H1 (cell line): ENCODE results near the gene APOBR. TPM values are rescaled to one million over a fixed set of nuclear protein-coding genes. Genes with fewer than 3 reads are reported as not detected.

Source experiments
- BRCA1 ChIP-seq: IDR thresholded peaks from 2 replicates; pipeline ENCODE4 v1.6.1; 2012; ENCODE audit warnings: low read depth, low read length, improper control_type of control experiment
- CHD7 ChIP-seq: fragments of 300-600 bp; sonication (generic); IDR thresholded peaks from 2 replicates; pipeline ENCODE4 v1.7.1; 2012; ENCODE audit warnings: low read length, moderate library complexity, mild to moderate bottlenecking, inconsistent platforms; ENCODE audit not compliant: insufficient replicate concordance
- KDM1A ChIP-seq: fragments of 200-600, 300-600 bp; sonication (generic); IDR thresholded peaks from 2 replicates; pipeline ENCODE4 v1.7.1; 2016; ENCODE audit warnings: mild to moderate bottlenecking, low read length, borderline replicate concordance
- NRF1 ChIP-seq: IDR thresholded peaks from 2 replicates; pipeline ENCODE4 v1.6.1; 2011; ENCODE audit warnings: mild to moderate bottlenecking, low read depth, low read length, improper control_type of control experiment
- PHF8 ChIP-seq: fragments of 200-600 bp; sonication (generic); conservative IDR thresholded peaks from 2 replicates; pipeline ENCODE4 v1.7.1; 2012; ENCODE audit warnings: low read depth, mild to moderate bottlenecking, inconsistent platforms, low read length, moderate library complexity
- POLR2A ChIP-seq, 2 experiments: IDR thresholded peaks; 1 replicate in 1 of 2; 2 replicates in 1 of 2; pipeline ENCODE4 v1.6.1; 2011; ENCODE audit warnings: low read depth in 2 of 2, low read length in 2 of 2, mild to moderate bottlenecking in 2 of 2; ENCODE audit errors: control extremely low read depth in 1 of 2
- RFX5 ChIP-seq: IDR thresholded peaks from 2 replicates; pipeline ENCODE4 v1.6.1; 2011; ENCODE audit warnings: low read depth, low read length, improper control_type of control experiment, borderline replicate concordance
- SP2 ChIP-seq: IDR thresholded peaks from 2 replicates; pipeline ENCODE4 v1.6.1; 2012; ENCODE audit warnings: mild to moderate bottlenecking, low read length, inconsistent platforms
- SRF ChIP-seq: IDR thresholded peaks from 2 replicates; pipeline ENCODE4 v1.6.1; 2011; ENCODE audit warnings: mild to moderate bottlenecking, low read depth, low read length, moderate library complexity
- polyA plus RNA-seq, 7 experiments: library from polyadenylated mRNA; depleted of rRNA in 3 of 7; stranded (reverse) in 5 of 7; unstranded in 2 of 7; fragments of >200 nt in 5 of 7; fragments of 200-250 nt in 2 of 7; gene quantifications; 1 replicate in 5 of 7; 2 replicates in 1 of 7; 4 replicates in 1 of 7; pipeline versions ENCODE4 v1.2.1 to v1.2.3, GENCODE V29; 2011 to 2013; ENCODE audit warnings: missing spikeins in 2 of 7, mixed read lengths in 2 of 7
- total RNA-seq: library from RNA; stranded (reverse); fragmentation: NEBNext Ultra II Directional; extraction: Animal tissue kit (Norgen Biotek cat#: 25700); gene quantifications from 2 replicates; pipeline ENCODE4 v1.2.1, GENCODE V29; 2021

Gene APOBR
- total and polyA plus RNA-seq, 2 of the 8 experiments (the other 6 are each of a cell fraction or from before 2014, with no cell fraction given): not detected

GRCh38 chr16:28499854-28500253 lies 5.4 kb downstream of the APOBR start (continued):
- TF ChIP-seq CHD7 (no peak), SP2 (no peak), PHF8 (no peak), SRF (no peak), KDM1A (no peak), POLR2A (IDR thresholded peaks at IDR 0.05; ENCODE audit: control extremely low read depth in 1 of 2, low read depth in 2 of 2, low read length in 2 of 2) (no peak), BRCA1 (no peak), NRF1 (no peak), RFX5 (no peak)
- TF ChIP-seq, all 59 proteins: peak for 0
